HepG2 (cell line): Measurements from ENCODE around the gene CLPTM1. TPM values are rescaled to one million over a fixed set of nuclear protein-coding genes. Genes with fewer than 3 reads are reported as not detected.

ENCODE experiments used
- BCL3 ChIP-seq: sonication (generic); formaldehyde crosslinking; IDR thresholded peaks from 2 replicates; pipeline ENCODE4 v1.5.1; 2020; ENCODE audit warnings: mild to moderate bottlenecking, missing genetic modification reagents, moderate library complexity
- FOXK2 ChIP-seq: fragments of 450-650 bp; IDR thresholded peaks from 2 replicates; pipeline ENCODE4 v1.6.1; 2016
- LRRFIP1 ChIP-seq: sonication (generic); formaldehyde crosslinking; conservative IDR thresholded peaks from 2 replicates; pipeline ENCODE4 v1.4.0; 2020; ENCODE audit warnings: missing genetic modification reagents
- NCOR1 ChIP-seq: fragments of 200-600 bp; sonication (generic); IDR thresholded peaks from 2 replicates; pipeline ENCODE4 v1.7.0; 2017; ENCODE audit warnings: antibody characterized with exemption, low read length, borderline replicate concordance
- PBX3 ChIP-seq: sonication (generic); formaldehyde crosslinking; IDR thresholded peaks from 2 replicates; pipeline ENCODE4 v1.8.1; 2023; ENCODE audit warnings: missing genetic modification reagents, inconsistent platforms, borderline replicate concordance
- POGZ ChIP-seq: sonication (generic); formaldehyde crosslinking; IDR thresholded peaks from 2 replicates; pipeline ENCODE4 v1.4.0; 2020; ENCODE audit warnings: mild to moderate bottlenecking, missing genetic modification reagents
- STAG1 ChIP-seq: sonication (generic); formaldehyde crosslinking; IDR thresholded peaks from 2 replicates; pipeline ENCODE4 v1.4.0; 2020; ENCODE audit warnings: missing genetic modification reagents
- STAT6 ChIP-seq: sonication (generic); formaldehyde crosslinking; IDR thresholded peaks from 2 replicates; pipeline ENCODE4 v1.4.0; 2020; ENCODE audit warnings: missing genetic modification reagents, mild to moderate bottlenecking, borderline replicate concordance
- THAP9 ChIP-seq: sonication (generic); formaldehyde crosslinking; IDR thresholded peaks from 2 replicates; pipeline ENCODE4; 2020; ENCODE audit warnings: missing genetic modification reagents, mild to moderate bottlenecking, borderline replicate concordance
- ZNF101 ChIP-seq: sonication (generic); formaldehyde crosslinking; IDR thresholded peaks from 2 replicates; pipeline ENCODE4 v1.4.0; 2020; ENCODE audit warnings: mild to moderate bottlenecking, low read depth, missing genetic modification reagents, borderline replicate concordance
- ZNF274 ChIP-seq: sonication (generic); formaldehyde crosslinking; IDR thresholded peaks from 2 replicates; pipeline ENCODE4 v1.5.1; 2020; ENCODE audit warnings: mild to moderate bottlenecking, missing genetic modification reagents
- ZNF552 ChIP-seq: sonication (generic); formaldehyde crosslinking; IDR thresholded peaks from 2 replicates; pipeline ENCODE4 v1.9.0; 2022; ENCODE audit warnings: missing genetic modification reagents, mild to moderate bottlenecking, borderline replicate concordance
- ZNF567 ChIP-seq: sonication (generic); formaldehyde crosslinking; IDR thresholded peaks from 2 replicates; pipeline ENCODE4 v1.8.1; 2023; ENCODE audit warnings: mild to moderate bottlenecking, missing genetic modification reagents, borderline replicate concordance
- ZNF577 ChIP-seq: sonication (generic); formaldehyde crosslinking; IDR thresholded peaks from 2 replicates; pipeline ENCODE4 v1.4.0; 2020; ENCODE audit warnings: mild to moderate bottlenecking, low read depth, missing genetic modification reagents, borderline replicate concordance
- ZNF776 ChIP-seq: sonication (generic); formaldehyde crosslinking; IDR thresholded peaks from 2 replicates; pipeline ENCODE4 v1.4.0; 2020; ENCODE audit warnings: mild to moderate bottlenecking, missing genetic modification reagents
- ZXDC ChIP-seq: sonication (generic); formaldehyde crosslinking; IDR thresholded peaks from 2 replicates; pipeline ENCODE4 v1.5.0; 2020; ENCODE audit warnings: mild to moderate bottlenecking, missing genetic modification reagents
- polyA plus RNA-seq, 8 experiments: library from polyadenylated mRNA; depleted of rRNA in 3 of 8; stranded (reverse) in 7 of 8; unstranded in 1 of 8; fragments of >200 nt; fragmentation: Illumina TruSeq in 4 of 8; extraction: Trizol in 4 of 8; gene quantifications; 2 replicates each; pipeline versions ENCODE4 v1.2.1 to v1.2.3, GENCODE V29; 2011 to 2016; ENCODE audit warnings: low read depth in 4 of 8, missing spikeins in 1 of 8, mixed read lengths in 1 of 8; ENCODE audit not compliant: insufficient read depth in 1 of 8
- total RNA-seq, 5 experiments: library from RNA; depleted of rRNA; stranded (reverse); fragments of >200 nt; fragmentation: Illumina TruSeq; extraction: Trizol; gene quantifications; 2 replicates each; pipeline ENCODE4 v1.2.3, GENCODE V29; 2016; ENCODE audit warnings: low read depth in 1 of 5

The CLPTM1 gene
- total and polyA plus RNA-seq, 2 of the 13 experiments (the other 11 are each of a cell fraction or from before 2014, with no cell fraction given) = 34.9 to 42.8 TPM

GRCh38 chr19:44939668-44940067 lies 15.5 kb upstream of the CLPTM1 start (continued):
- TF ChIP-seq PBX3 (CRISPR knock-in tag) = no peak
- no peak for TF ChIP-seq LRRFIP1 (CRISPR knock-in tag)
- no peak for TF ChIP-seq BCL3 (CRISPR knock-in tag)
- TF ChIP-seq ZNF567 (CRISPR knock-in tag) = no peak
- no peak for TF ChIP-seq ZNF552 (CRISPR knock-in tag)
- no peak for TF ChIP-seq ZNF274 (CRISPR knock-in tag)
- no peak for TF ChIP-seq ZNF776
- TF ChIP-seq STAG1 (CRISPR knock-in tag) = no peak
- no peak for TF ChIP-seq POGZ (CRISPR knock-in tag)
- no peak for TF ChIP-seq FOXK2
- no peak for TF ChIP-seq ZNF577 (CRISPR knock-in tag)
- TF ChIP-seq STAT6 (CRISPR knock-in tag) = no peak
- no peak for TF ChIP-seq ZXDC (CRISPR knock-in tag)
- TF ChIP-seq THAP9 (CRISPR knock-in tag) = no peak
- TF ChIP-seq NCOR1 = no peak
- TF ChIP-seq ZNF101 (CRISPR knock-in tag) = no peak
